NCI-H2029 treated with DMSO at 0.1 percent for 48 hours (cell line): Measurements from ENCODE around the gene CCM2.
"Not testable (repeated sequence)": the region's sequence is repeated elsewhere in the genome, so short reads cannot be mapped to it uniquely, and the experiment has no call there.

Experiments used
- DNase-seq: peaks from one replicate; lab custom pipeline; 2025; lab: John Stamatoyannopoulos, UW

CCM2 gene

GRCh38 chr7:45001826-45002225 lies 1.8 kb downstream of the CCM2 start:
- no peak for DNase-seq

GRCh38 chr7:45003789-45004188 lies 3.8 kb downstream of the CCM2 start:
- no peak for DNase-seq

GRCh38 chr7:45007106-45007505 lies 7.1 kb downstream of the CCM2 start:
- no peak for DNase-seq

- DNase-seq = no peak
These were observed 7.7 kb downstream of the CCM2 start for GRCh38 chr7:45007571-45008328.

- DNase-seq = no peak
These were observed 13.5 kb downstream of the CCM2 start for GRCh38 chr7:45013465-45013967.

GRCh38 chr7:45015313-45015712 lies 15.3 kb downstream of the CCM2 start:
- no peak for DNase-seq

GRCh38 chr7:45017253-45017652 lies 17.3 kb downstream of the CCM2 start:
- no peak for DNase-seq

- no peak for DNase-seq
These were observed 20.9 kb downstream of the CCM2 start for GRCh38 chr7:45020915-45021314.

GRCh38 chr7:45021604-45022296 lies 21.7 kb downstream of the CCM2 start:
- no peak for DNase-seq

GRCh38 chr7:45024126-45024744 lies 24.2 kb downstream of the CCM2 start:
- no peak for DNase-seq

GRCh38 chr7:45025473-45025872 lies 25.5 kb downstream of the CCM2 start:
- not testable (repeated sequence) for DNase-seq

- no peak for DNase-seq
These were observed 26.0 kb downstream of the CCM2 start for GRCh38 chr7:45026013-45026412.

- DNase-seq = no peak
These were observed 27.2 kb downstream of the CCM2 start for GRCh38 chr7:45026984-45027773.

GRCh38 chr7:45027774-45028114 lies 27.7 kb downstream of the CCM2 start:
- DNase-seq = no peak

- DNase-seq = no peak
These were observed 28.3 kb downstream of the CCM2 start for GRCh38 chr7:45028138-45028919.

- DNase-seq = no peak
These were observed 28.9 kb downstream of the CCM2 start for GRCh38 chr7:45028920-45029344.

GRCh38 chr7:45031829-45032228 lies 31.8 kb downstream of the CCM2 start:
- peak; percentile 3 for DNase-seq

- DNase-seq = no peak
These were observed 32.4 kb downstream of the CCM2 start for GRCh38 chr7:45032421-45032820.

- DNase-seq = no peak
These were observed 33.4 kb downstream of the CCM2 start for GRCh38 chr7:45033261-45033930.

GRCh38 chr7:45033931-45034290 lies 33.9 kb downstream of the CCM2 start:
- DNase-seq = no peak

- not testable (repeated sequence) for DNase-seq
These were observed 34.7 kb downstream of the CCM2 start for GRCh38 chr7:45034710-45035109.
